GM19467 (cell line): ENCODE data around the gene ALX1.

ENCODE experiments used
- ATAC-seq: cut with Tn5 transposase; IDR thresholded peaks from one replicate; pipeline ENCODE4 v1.9.1; 2021; ENCODE audit warnings: mild to moderate bottlenecking, moderate library complexity; ENCODE audit not compliant: unreplicated experiment

Gene ALX1

GRCh38 chr12:85280165-85280983, at the start of gene ALX1:
TSS of gene ALX1 (plus strand) at chr12:85280220. CDS start at chr12:85280262, 42 bp downstream.
- peak; percentile 51 for ATAC-seq

- no peak for ATAC-seq
Measured at GRCh38 chr12:85237327-85237726, 42.7 kb upstream of the ALX1 start.

GRCh38 chr12:85244561-85244960, 35.5 kb upstream of the ALX1 start:
- no peak for ATAC-seq

GRCh38 chr12:85253853-85254252, 26.2 kb upstream of the ALX1 start:
- ATAC-seq = no peak

GRCh38 chr12:85257671-85258070, 22.3 kb upstream of the ALX1 start:
- ATAC-seq = no peak

- ATAC-seq = no peak
Measured at GRCh38 chr12:85260447-85260846, 19.6 kb upstream of the ALX1 start.

- no peak for ATAC-seq
Measured at GRCh38 chr12:85260896-85261295, 19.1 kb upstream of the ALX1 start.

- no peak for ATAC-seq
Measured at GRCh38 chr12:85266356-85266755, 13.7 kb upstream of the ALX1 start.

- no peak for ATAC-seq
Measured at GRCh38 chr12:85273381-85274314, 6.4 kb upstream of the ALX1 start.

- ATAC-seq = no peak
Measured at GRCh38 chr12:85274315-85274651, 5.7 kb upstream of the ALX1 start.

GRCh38 chr12:85275374-85275773, 4.6 kb upstream of the ALX1 start:
- ATAC-seq = no peak

- no peak for ATAC-seq
Measured at GRCh38 chr12:85277191-85277590, 2.8 kb upstream of the ALX1 start.

GRCh38 chr12:85277900-85278597, 2.0 kb upstream of the ALX1 start:
- ATAC-seq = no peak

- ATAC-seq = no peak
Measured at GRCh38 chr12:85278598-85279448, 1.2 kb upstream of the ALX1 start.

GRCh38 chr12:85279449-85280164, 413 bp upstream of the ALX1 start:
- no peak for ATAC-seq

GRCh38 chr12:85280984-85281630, 1.1 kb downstream of the ALX1 start:
- ATAC-seq = no peak

- no peak for ATAC-seq
Measured at GRCh38 chr12:85281636-85282312, 1.8 kb downstream of the ALX1 start.

GRCh38 chr12:85283560-85283959, 3.5 kb downstream of the ALX1 start:
- no peak for ATAC-seq

GRCh38 chr12:85296362-85296761, 16.3 kb downstream of the ALX1 start:
- ATAC-seq = no peak
